ENCODE results near the gene CSNK1D.
A peak's percentile ranks its signal among the peaks of the same experiment; 100 is the strongest.

Gene CSNK1D

DNA sequence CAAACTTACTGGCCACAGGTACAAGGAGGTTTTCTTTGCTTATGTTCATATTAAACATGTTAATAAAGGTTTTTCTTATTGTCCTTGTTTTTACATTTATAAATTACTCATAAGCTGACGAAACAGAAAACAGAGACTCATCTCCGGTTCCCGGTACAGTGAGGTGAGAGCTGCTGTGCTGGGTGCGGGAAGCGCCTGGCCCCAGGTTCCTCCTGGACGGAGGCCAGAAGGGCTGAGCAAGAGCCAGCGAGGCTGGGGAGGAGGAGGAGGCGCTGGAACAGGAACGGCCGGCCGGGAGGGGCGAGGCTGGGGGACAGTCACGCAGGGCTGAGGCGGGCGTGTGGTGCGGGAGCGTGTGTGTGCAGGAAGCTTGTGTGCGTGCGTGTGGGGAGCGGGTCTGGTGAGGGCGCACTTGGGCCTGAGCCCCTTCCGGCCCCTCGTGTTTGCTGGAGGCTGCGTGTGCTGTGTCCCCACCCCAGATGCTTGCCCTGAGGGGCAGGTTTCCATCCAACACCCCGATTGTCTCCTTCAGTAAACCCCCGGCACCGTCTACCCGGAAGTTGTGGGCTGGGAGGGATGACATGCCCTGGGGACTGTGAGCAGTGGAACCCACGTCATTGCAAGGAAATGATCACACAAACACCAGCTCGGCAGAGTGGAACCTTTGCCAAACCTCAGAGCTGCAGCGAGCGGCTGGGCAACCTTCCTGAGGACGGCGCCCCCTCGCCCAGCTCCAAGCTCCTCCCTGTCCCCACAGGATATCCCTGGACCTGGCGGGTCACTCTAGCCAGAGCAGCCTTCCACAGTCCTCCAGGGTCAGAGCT, 24.4 kb upstream of the CSNK1D start:
- H3K9ac ChIP-seq: no peak overlapping the region
- H3K9me3 ChIP-seq (ENCODE audit: control insufficient read depth, low read length): no peaks in the 10 kb centered on the region
- H3K27me3 ChIP-seq (ENCODE audit: control insufficient read depth, insufficient read depth, low read length): no peaks in the 10 kb centered on the region
- TF ChIP-seq, protein P1, sequence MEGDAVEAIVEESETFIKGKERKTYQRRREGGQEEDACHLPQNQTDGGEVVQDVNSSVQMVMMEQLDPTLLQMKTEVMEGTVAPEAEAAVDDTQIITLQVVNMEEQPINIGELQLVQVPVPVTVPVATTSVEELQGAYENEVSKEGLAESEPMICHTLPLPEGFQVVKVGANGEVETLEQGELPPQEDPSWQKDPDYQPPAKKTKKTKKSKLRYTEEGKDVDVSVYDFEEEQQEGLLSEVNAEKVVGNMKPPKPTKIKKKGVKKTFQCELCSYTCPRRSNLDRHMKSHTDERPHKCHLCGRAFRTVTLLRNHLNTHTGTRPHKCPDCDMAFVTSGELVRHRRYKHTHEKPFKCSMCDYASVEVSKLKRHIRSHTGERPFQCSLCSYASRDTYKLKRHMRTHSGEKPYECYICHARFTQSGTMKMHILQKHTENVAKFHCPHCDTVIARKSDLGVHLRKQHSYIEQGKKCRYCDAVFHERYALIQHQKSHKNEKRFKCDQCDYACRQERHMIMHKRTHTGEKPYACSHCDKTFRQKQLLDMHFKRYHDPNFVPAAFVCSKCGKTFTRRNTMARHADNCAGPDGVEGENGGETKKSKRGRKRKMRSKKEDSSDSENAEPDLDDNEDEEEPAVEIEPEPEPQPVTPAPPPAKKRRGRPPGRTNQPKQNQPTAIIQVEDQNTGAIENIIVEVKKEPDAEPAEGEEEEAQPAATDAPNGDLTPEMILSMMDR (IDR thresholded peaks at IDR 0.05): no peak
- H3K4me3 ChIP-seq (ENCODE audit: low read depth, low read length): peak overlapping the region; percentile 39
- H3K79me2 ChIP-seq: no peaks in the 10 kb centered on the region
- no peaks in the 10 kb centered on the region for H3K36me3 ChIP-seq (ENCODE audit: control insufficient read depth, insufficient read depth, low read length)
- peaks cover 8% of the 10 kb centered on the region for H3K4me1 ChIP-seq
- H3K4me2 ChIP-seq (ENCODE audit: low read length): peak overlapping the region; percentile 80
- H3K27ac ChIP-seq: peak overlapping the region; percentile 71
- peak overlapping the region; percentile 71 for H2AFZ ChIP-seq

DNA sequence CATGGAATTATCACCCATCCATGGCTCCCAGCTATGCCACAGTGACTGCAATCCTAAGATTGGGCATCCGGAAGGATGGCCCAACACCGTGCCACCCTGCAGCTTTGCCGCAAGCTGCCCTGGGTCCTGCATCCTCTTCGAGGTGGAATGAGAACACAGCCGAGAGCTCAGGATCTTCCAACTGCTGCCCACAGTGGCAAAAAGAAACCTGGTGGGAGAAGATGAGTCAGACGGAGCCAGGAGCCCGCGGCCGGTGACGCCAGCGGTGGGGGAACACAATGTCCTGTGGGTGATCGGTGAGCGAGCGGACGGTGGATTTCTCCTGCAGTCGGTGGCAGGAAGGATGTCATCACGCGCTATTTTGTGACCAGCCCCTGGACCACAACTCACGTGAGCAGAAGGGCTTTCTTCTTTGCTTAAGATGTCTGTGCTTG, 23.8 kb upstream of the CSNK1D start:
- H3K27me3 ChIP-seq (ENCODE audit: control insufficient read depth, insufficient read depth, low read length): no peaks in the 10 kb centered on the region
- H3K9ac ChIP-seq: no peak overlapping the region
- H3K27ac ChIP-seq: peak overlapping the region; percentile 71
- no peaks in the 10 kb centered on the region for H3K36me3 ChIP-seq (ENCODE audit: control insufficient read depth, insufficient read depth, low read length)
- H2AFZ ChIP-seq: peak overlapping the region; percentile 71
- H3K4me3 ChIP-seq (ENCODE audit: low read depth, low read length): peak overlapping the region; percentile 39
- H3K4me2 ChIP-seq (ENCODE audit: low read length): peak overlapping the region; percentile 80
- H3K4me1 ChIP-seq: peaks cover 8% of the 10 kb centered on the region
- no peaks in the 10 kb centered on the region for H3K79me2 ChIP-seq
- H3K9me3 ChIP-seq (ENCODE audit: control insufficient read depth, low read length): no peaks in the 10 kb centered on the region
- TF ChIP-seq, protein P1 (IDR thresholded peaks at IDR 0.05): no peak

DNA sequence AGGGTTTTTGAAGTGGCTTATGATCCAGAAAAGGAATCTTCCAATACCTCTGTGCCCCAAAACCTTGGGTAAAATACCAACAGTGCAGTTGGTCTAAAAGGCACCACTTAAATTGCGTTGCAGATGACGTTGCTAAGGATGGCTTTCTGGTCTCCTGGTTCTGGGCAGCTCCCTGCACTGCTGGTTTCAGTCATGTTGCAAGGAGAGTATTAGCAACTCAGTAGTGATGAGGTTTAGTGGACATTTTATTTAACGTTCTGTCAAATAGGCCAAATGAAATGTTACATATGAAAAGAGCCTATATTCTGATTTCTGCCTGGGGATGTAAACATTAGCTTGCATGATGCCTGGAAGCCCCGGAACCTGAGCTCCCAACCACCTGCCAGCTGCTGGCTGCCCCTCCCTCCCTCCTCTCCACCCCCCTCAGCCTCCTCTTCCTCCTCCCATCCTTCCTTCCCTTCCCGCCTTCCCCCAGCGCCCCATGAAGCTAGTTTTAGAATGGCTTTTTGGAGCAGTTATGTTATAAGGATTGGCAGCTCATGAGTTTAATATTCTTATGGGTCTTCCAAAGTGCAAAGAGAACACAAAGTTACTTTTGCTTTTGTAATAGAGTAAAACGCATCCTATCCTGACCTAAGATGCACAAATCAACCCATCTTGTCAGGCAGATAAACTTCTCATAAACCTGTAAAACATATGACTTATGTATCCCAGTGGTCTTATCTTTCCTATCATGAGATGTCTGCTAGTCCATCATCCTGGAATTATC, 23.2 kb upstream of the CSNK1D start:
- no peak overlapping the region for H2AFZ ChIP-seq
- TF ChIP-seq, protein P1 (IDR thresholded peaks at IDR 0.05): no peak
- no peaks in the 10 kb centered on the region for H3K79me2 ChIP-seq
- H3K4me3 ChIP-seq (ENCODE audit: low read depth, low read length): peak overlapping the region; percentile 39
- H3K27me3 ChIP-seq (ENCODE audit: control insufficient read depth, insufficient read depth, low read length): no peaks in the 10 kb centered on the region
- H3K9ac ChIP-seq: no peak overlapping the region
- no peaks in the 10 kb centered on the region for H3K9me3 ChIP-seq (ENCODE audit: control insufficient read depth, low read length)
- H3K36me3 ChIP-seq (ENCODE audit: control insufficient read depth, insufficient read depth, low read length): no peaks in the 10 kb centered on the region
- peak overlapping the region; percentile 71 for H3K27ac ChIP-seq
- peaks cover 8% of the 10 kb centered on the region for H3K4me1 ChIP-seq
- H3K4me2 ChIP-seq (ENCODE audit: low read length): peak overlapping the region; percentile 80

DNA sequence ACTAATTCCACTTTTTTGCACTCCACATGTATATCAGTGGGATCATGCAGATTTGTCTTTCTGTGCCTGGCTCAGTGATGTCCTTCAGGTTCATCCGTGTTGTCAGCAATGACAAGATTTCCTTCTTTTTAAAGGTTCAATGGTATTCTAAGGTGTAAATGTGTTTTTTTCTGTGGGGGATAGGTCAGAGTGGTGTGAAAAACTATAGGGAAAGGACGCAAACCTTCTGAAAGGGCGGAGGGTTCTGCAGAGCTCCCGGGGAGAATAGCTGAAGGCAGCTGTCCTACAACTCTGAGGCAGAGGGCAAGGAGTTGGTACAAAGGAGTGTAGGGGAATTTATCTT, 21.9 kb upstream of the CSNK1D start:
- Histone ChIP-seq H3K36me3 (ENCODE audit: control insufficient read depth, insufficient read depth, low read length) (no peaks in the 10 kb centered on the region), H3K4me2 (ENCODE audit: low read length) (no peak overlapping the region), H3K4me1 (peaks cover 8% of the 10 kb centered on the region), H3K9ac (no peak overlapping the region), H2AFZ (no peak overlapping the region), H3K27ac (no peak overlapping the region), H3K4me3 (ENCODE audit: low read depth, low read length) (no peak overlapping the region), H3K79me2 (no peaks in the 10 kb centered on the region), H3K27me3 (ENCODE audit: control insufficient read depth, insufficient read depth, low read length) (no peaks in the 10 kb centered on the region), H3K9me3 (ENCODE audit: control insufficient read depth, low read length) (no peaks in the 10 kb centered on the region)
- TF ChIP-seq, protein P1 (IDR thresholded peaks at IDR 0.05): no peak
